PC-9 (cell line): ENCODE results near the gene VWA7.

ENCODE experiments used
- CTCF ChIP-seq: fragments of 200-600 bp; sonication (generic); conservative IDR thresholded peaks from 2 replicates; pipeline ENCODE4 v1.6.1; 2017; ENCODE audit warnings: mixed run types, antibody characterized with exemption, mild to moderate bottlenecking, moderate library complexity
- EZH2 ChIP-seq: fragments of 200-600 bp; sonication (generic); IDR thresholded peaks from 2 replicates; pipeline ENCODE4 v1.8.0; 2017; ENCODE audit warnings: antibody characterized with exemption, low read depth

- TF ChIP-seq CTCF: no peak
- no peak for TF ChIP-seq EZH2
Measured at GRCh38 chr6:31826793-31827285, 49.7 kb upstream of the VWA7 start.
